Chondrocyte (in vitro differentiated cells): Measurements from ENCODE around the gene TNRC6B. TPM values are rescaled to one million over a fixed set of nuclear protein-coding genes. Genes with fewer than 3 reads are reported as not detected.

Experiments
- DNase-seq: peaks from one replicate; pipeline ENCODE4 v3.0.0; 2021; ENCODE audit warnings: mixed read lengths, low spot score
- H3K27ac Mint-ChIP-seq: one replicate; pipeline ENCODE4 v1.8.0; 2021; ENCODE audit warnings: mild to moderate bottlenecking, moderate library complexity, mixed read lengths; ENCODE audit not compliant: unreplicated experiment
- H3K27me3 Mint-ChIP-seq: 2 replicates; pipeline ENCODE4 v1.8.0; 2021; ENCODE audit warnings: low read depth, mixed read lengths
- H3K36me3 Mint-ChIP-seq: 2 replicates; pipeline ENCODE4 v1.8.0; 2021; ENCODE audit warnings: low read depth, mixed read lengths
- H3K4me1 Mint-ChIP-seq: 2 replicates; pipeline ENCODE4 v1.8.0; 2021; ENCODE audit warnings: low read depth, mild to moderate bottlenecking, mixed read lengths
- H3K4me3 Mint-ChIP-seq: one replicate; pipeline ENCODE4 v1.8.0; 2021; ENCODE audit warnings: mild to moderate bottlenecking, moderate library complexity, mixed read lengths; ENCODE audit not compliant: unreplicated experiment
- H3K9me3 Mint-ChIP-seq: 2 replicates; pipeline ENCODE4 v1.8.0; 2021; ENCODE audit warnings: low read depth, mixed read lengths
- CTCF ChIP-seq: fragments of 200-600 bp; sonication (generic); IDR thresholded peaks from 2 replicates; pipeline ENCODE4 v1.5.0; 2021; ENCODE audit warnings: antibody characterized with exemption, mild to moderate bottlenecking, moderate library complexity
- total RNA-seq: library from RNA; stranded (reverse); gene quantifications from 3 replicates; pipeline ENCODE4 v1.2.1, GENCODE V29; 2021

Gene TNRC6B
- total RNA-seq, 1 donor from 2014 or later = 30.9 TPM

- DNase-seq = no peak
- H3K9me3 Mint-ChIP-seq = no peaks in the 10 kb centered on the region
- H3K27me3 Mint-ChIP-seq = no peaks in the 10 kb centered on the region
- H3K4me1 Mint-ChIP-seq = peaks cover 11% of the 10 kb centered on the region
- no peak overlapping the region for H3K4me3 Mint-ChIP-seq
- H3K36me3 Mint-ChIP-seq = peaks cover 54% of the 10 kb centered on the region
- no peak for TF ChIP-seq CTCF
- no peak overlapping the region for H3K27ac Mint-ChIP-seq
Measured at GRCh38 chr22:40364431-40364830, 186.7 kb downstream of the TNRC6B start.

GRCh38 chr22:40366068-40366467 is 188.3 kb downstream of the TNRC6B start:
- peaks cover 48% of the 10 kb centered on the region for H3K36me3 Mint-ChIP-seq
- peaks cover 13% of the 10 kb centered on the region for H3K4me1 Mint-ChIP-seq
- DNase-seq = no peak
- TF ChIP-seq CTCF = no peak
- H3K27ac Mint-ChIP-seq = no peak overlapping the region
- H3K9me3 Mint-ChIP-seq = no peaks in the 10 kb centered on the region
- H3K4me3 Mint-ChIP-seq = no peak overlapping the region
- H3K27me3 Mint-ChIP-seq = no peaks in the 10 kb centered on the region

- Mint-ChIP-seq H3K36me3 (peaks cover 35% of the 10 kb centered on the region), H3K27ac (no peak overlapping the region), H3K4me1 (peaks cover 22% of the 10 kb centered on the region), H3K4me3 (no peak overlapping the region), H3K27me3 (no peaks in the 10 kb centered on the region), H3K9me3 (no peaks in the 10 kb centered on the region)
- TF ChIP-seq CTCF = no peak
- DNase-seq = no peak
Measured at GRCh38 chr22:40367342-40367741, 189.6 kb downstream of the TNRC6B start.

- DNase-seq = no peak
- peak overlapping the region; percentile 46 for H3K27ac Mint-ChIP-seq
- H3K4me3 Mint-ChIP-seq = no peak overlapping the region
- no peaks in the 10 kb centered on the region for H3K9me3 Mint-ChIP-seq
- H3K27me3 Mint-ChIP-seq = no peaks in the 10 kb centered on the region
- no peak for TF ChIP-seq CTCF
- H3K4me1 Mint-ChIP-seq = peaks cover 20% of the 10 kb centered on the region
- H3K36me3 Mint-ChIP-seq = peaks cover 29% of the 10 kb centered on the region
Measured at GRCh38 chr22:40368016-40368415, 190.3 kb downstream of the TNRC6B start.

GRCh38 chr22:40368836-40369235 is 191.1 kb downstream of the TNRC6B start:
- H3K27me3 Mint-ChIP-seq = no peaks in the 10 kb centered on the region
- H3K27ac Mint-ChIP-seq = no peak overlapping the region
- H3K4me3 Mint-ChIP-seq = no peak overlapping the region
- H3K4me1 Mint-ChIP-seq = peaks cover 17% of the 10 kb centered on the region
- no peak for DNase-seq
- H3K36me3 Mint-ChIP-seq = peaks cover 23% of the 10 kb centered on the region
- TF ChIP-seq CTCF = no peak
- no peaks in the 10 kb centered on the region for H3K9me3 Mint-ChIP-seq
